Measurements from ENCODE around the gene PDE4D.
"Not testable (repeated sequence)": the region's sequence is repeated elsewhere in the genome, so short reads cannot be mapped to it uniquely, and the experiment has no call there.

PDE4D gene

DNA sequence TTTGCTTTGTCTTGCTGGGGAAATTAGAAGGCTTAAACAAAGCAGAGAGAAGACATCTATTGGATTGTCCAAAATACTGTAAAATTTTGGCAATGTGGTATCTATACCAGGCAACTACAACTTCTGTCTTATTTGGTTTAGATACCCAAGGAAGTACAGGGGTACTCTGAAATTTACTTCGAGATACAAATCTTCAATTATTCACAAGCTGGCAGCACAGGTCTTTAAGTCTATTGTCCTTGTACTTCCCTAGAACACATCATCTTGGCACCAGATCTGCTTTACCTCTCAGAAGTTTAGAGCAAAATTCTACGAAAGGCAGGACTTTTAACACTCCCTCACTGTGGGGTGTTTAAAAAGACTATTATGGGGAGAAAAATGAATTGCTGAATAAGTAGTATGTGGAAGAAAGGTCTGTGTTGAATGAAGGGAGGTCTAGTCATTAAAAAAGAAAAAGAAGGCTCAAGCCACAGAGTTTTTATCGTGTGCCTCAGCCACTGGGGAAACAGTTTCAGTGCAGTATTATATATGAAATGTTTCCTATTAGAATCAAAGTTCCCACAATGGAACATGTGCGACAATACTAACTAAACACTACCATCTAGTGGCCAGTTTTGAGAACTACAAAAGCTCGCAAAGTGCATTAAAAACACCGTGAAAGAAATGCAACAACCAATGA lies 93.7 kb downstream of the PDE4D start:
- DNase-seq (ENCODE audit: low read depth, low spot score), result no peak

- DNase-seq (ENCODE audit: low read depth, low spot score), result no peak
Measured at GRCh38 chr5:59798862-59799667, 94.5 kb downstream of the PDE4D start.

- DNase-seq (ENCODE audit: low read depth, low spot score), result no peak
Measured at GRCh38 chr5:59795141-59795540, 98.4 kb downstream of the PDE4D start.

DNA sequence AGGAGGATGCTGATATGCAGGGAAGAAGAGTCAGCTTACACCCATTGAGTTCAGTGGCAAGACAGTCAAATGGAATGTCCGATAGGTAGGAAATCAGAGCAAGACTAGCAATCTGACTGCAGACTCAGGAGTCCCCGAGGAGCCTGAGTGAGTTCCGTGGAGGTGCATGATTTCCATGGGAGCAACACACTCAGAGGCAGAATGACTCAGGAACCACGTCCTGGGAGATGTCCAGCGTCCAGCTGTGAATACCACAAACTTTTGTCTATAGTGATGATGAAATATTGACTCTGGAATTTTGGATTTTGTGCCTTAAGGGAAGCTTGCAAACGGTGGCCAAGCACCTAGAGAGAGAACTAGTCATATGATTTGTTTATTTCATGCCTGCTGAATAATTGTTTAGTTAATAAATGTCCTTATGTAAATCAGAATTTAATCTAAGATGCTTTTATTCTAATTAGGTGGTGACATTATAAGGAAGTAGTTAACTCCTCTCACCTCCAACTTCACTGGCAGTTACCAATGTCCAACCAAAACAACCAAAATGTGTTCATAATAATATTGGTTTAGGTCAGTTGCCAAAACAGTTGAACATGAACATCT lies 100.4 kb downstream of the PDE4D start:
- DNase-seq (ENCODE audit: low read depth, low spot score), result peak; percentile 86

- DNase-seq (ENCODE audit: low read depth, low spot score), result no peak
Measured at GRCh38 chr5:59791617-59792016, 101.9 kb downstream of the PDE4D start.

DNA sequence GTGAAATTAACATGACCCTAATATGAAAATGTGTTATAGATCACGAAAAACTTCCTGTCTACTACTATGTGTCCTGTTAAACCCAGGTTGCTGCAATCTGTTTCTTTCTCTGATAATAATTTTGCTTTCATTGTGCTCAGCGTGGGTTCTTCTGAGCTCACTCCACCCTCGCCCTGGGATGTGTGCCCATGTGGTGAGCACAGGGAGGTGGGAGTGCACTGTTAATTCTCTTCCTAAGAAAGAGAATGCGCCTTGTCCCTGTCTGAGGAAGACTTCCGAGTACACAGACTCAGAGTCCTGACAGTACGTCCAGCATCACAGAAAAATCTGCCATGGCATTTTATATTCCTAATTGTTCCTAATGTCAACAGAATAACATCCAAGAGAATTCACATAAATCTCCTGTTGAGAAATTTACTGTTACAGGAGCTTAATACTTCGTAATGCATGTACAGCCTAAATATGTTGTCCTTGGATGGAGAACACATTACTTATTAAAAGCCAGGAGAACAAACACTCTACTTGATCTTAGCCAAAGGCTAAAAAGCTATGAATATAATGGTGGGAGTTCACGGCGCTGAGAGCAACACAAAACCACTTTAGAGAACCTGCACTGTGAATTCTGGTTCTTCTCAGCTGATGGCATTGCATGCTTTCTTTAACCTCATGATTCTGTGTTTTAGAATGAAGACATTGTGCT lies 102.6 kb downstream of the PDE4D start:
- DNase-seq (ENCODE audit: low read depth, low spot score), result no peak

- DNase-seq (ENCODE audit: low read depth, low spot score), result no peak
Measured at GRCh38 chr5:59790376-59790775, 103.2 kb downstream of the PDE4D start.

- no peak for DNase-seq (ENCODE audit: low read depth, low spot score)
Measured at GRCh38 chr5:59789894-59790293, 103.6 kb downstream of the PDE4D start.

DNA sequence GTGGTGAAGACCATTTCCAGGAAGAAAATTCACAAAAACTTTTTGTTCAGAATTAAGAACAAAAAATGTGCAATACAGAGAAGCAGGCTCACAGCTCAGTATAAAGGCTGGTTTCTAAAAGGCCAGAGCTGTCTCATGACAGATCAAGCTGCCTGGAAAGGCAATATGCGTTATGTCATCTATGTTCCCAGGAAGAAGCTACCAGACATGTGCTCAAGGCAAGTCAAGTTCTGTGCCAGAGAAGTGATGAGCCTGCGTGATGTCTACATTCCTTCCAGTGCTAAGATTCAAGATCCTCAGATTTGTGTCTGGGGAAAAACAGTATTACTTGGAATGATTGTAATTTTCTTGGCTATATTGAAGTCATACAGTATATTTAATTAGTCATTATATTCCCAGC lies 104.3 kb downstream of the PDE4D start:
- no peak for DNase-seq (ENCODE audit: low read depth, low spot score)

- DNase-seq (ENCODE audit: low read depth, low spot score), result no peak
Measured at GRCh38 chr5:59786334-59786805, 107.2 kb downstream of the PDE4D start.

DNA sequence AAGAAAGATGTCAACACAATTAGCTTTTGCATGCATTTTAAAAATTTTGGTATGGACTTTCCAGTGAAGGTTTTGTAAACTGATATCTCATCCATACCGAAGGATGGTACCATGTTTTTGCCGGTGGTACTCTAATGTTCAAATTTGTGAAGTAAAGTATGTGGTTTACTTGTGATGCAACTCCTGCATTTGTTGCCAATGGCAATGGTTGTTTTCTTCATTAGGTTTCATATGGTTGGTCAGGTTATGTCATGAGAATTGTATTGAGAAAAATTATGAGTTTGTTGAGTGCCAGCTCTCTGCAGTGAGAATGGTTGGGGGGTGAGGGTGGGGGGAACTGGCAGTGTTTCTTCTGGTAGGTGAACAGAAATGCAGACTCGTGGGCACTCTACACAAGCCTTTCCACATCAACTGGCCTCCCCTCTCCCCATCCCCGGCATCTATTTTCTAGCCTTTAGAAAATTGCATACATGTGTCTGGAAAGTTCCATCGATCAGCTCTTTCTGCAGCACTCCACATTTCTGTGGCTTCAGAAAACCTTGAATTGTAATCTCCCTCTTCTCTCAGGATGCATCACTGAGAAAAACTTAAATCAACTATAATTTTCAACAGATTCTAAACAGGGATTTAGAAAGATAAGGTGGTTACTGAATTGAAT lies 107.7 kb downstream of the PDE4D start:
- DNase-seq (ENCODE audit: low read depth, low spot score), result no peak

GRCh38 chr5:59784708-59785107 lies 108.8 kb downstream of the PDE4D start:
- not testable (repeated sequence) for DNase-seq (ENCODE audit: low read depth, low spot score)

GRCh38 chr5:59783264-59783663 lies 110.3 kb downstream of the PDE4D start:
- DNase-seq (ENCODE audit: low read depth, low spot score), result no peak

- DNase-seq (ENCODE audit: low read depth, low spot score), result no peak
Measured at GRCh38 chr5:59782856-59783255, 110.7 kb downstream of the PDE4D start.

GRCh38 chr5:59779453-59779852 lies 114.1 kb downstream of the PDE4D start:
- no peak for DNase-seq (ENCODE audit: low read depth, low spot score)

GRCh38 chr5:59777028-59777427 lies 116.5 kb downstream of the PDE4D start:
- DNase-seq (ENCODE audit: low read depth, low spot score), result no peak

GRCh38 chr5:59773294-59773693 lies 120.2 kb downstream of the PDE4D start:
- no peak for DNase-seq (ENCODE audit: low read depth, low spot score)

DNA sequence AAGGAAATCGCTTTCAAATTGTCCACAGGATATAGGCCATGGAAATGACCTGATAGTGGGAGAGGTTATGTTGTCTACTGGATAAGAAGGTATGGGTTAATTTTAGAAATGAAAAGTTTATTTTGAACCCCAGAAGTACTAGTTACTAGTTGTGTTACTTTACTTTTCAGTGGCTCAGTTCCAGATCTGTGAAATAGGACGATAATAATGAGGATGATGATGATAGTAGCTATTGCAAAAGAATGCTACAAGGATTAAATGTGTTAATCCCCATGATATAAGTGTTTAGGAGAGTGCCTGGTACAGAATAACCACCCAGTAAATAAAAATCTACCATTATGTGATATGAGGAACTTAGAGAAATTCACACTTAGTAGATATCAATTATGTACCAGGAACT lies 120.8 kb downstream of the PDE4D start:
- no peak for DNase-seq (ENCODE audit: low read depth, low spot score)

- DNase-seq (ENCODE audit: low read depth, low spot score), result no peak
Measured at GRCh38 chr5:59772206-59772605, 121.3 kb downstream of the PDE4D start.

DNA sequence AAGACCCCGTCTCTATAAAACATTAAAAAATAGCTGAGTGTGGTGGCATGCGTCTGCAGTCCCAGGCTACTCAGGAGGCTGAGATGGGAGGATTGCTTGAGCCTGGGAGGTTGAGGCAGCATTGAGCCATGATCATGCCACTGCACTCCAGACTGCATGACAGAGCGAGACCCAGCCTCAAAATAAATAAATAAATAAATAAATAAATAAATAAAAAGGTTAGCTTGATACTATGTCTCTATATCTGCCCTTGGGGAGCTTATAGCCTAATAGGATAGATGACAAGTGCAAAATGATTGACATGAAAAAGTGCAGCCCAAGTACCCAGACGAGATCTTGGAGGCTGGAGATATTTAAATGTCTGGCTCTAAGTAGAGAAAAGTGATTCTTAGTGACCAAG lies 122.6 kb downstream of the PDE4D start:
- no peak for DNase-seq (ENCODE audit: low read depth, low spot score)

DNA sequence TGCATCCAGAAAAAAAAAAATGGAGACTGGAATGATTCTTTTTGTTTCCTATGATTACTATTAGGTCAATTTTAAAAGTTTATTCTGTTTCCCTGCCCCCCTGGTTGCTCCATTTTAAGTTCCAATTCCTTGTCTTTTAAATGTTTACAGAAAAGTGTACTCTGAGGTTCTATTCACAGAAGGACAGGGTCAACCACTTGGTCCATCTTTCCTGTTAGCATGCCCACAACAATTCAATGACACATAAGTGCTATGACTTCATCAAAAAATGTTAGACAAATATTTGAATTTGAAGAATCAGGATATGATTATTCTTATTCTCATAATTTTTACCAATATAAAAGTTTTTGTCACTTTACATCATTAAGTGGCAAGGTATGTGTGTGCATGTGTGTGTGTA lies 123.7 kb downstream of the PDE4D start:
- no peak for DNase-seq (ENCODE audit: low read depth, low spot score)

DNA sequence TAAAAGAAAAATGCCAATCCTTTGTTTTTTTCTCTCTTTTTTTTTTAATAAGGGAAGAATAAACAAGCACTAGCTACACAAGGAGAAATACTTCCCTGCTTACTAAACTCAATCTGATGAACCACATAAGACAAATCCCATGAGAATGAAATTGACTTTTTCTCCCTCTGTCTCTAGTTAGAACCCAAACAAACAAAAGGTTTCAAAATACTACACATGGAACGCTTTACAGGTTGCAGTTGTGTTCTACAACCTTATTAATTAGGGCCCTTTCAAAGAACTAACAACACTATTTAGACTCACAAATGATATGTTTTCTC lies 124.5 kb downstream of the PDE4D start:
- no peak for DNase-seq (ENCODE audit: low read depth, low spot score)
